GM12865 (cell line): Measurements from ENCODE around the gene ZNF107.

ENCODE experiments used
- DNase-seq: peaks from one replicate; pipeline ENCODE4 v3.0.0; 2010; ENCODE audit warnings: low read depth
- H3K4me3 ChIP-seq: 2 replicates; pipeline ENCODE4 v1.5.1; 2011; ENCODE audit warnings: mild to moderate bottlenecking, low read depth, low read length, control low read depth
- CTCF ChIP-seq: IDR thresholded peaks from 2 replicates; pipeline ENCODE4 v1.5.1; 2011; ENCODE audit warnings: low read length, control low read depth, low read depth, inconsistent platforms; ENCODE audit not compliant: insufficient read depth; ENCODE audit errors: missing control alignments

The ZNF107 gene

GRCh38 chr7:64665980-64666662 is at the start of gene ZNF107:
TSS of gene ZNF107 (plus strand) at chr7:64666133. CDS start at chr7:64666283, 150 bp downstream.
- DNase-seq: peak; percentile 97
- TF ChIP-seq CTCF: no peak
- peak within 1 kb of the TSS; percentile 99 for H3K4me3 ChIP-seq

- TF ChIP-seq CTCF: peak; percentile 17
- H3K4me3 ChIP-seq: no peak overlapping the region
- DNase-seq: peak; percentile 41
These were observed 47.0 kb upstream of the ZNF107 start for GRCh38 chr7:64618785-64619456.

- no peak overlapping the region for H3K4me3 ChIP-seq
- TF ChIP-seq CTCF: no peak
- DNase-seq: peak; percentile 8
These were observed 46.2 kb upstream of the ZNF107 start for GRCh38 chr7:64619705-64620104.

- no peak for TF ChIP-seq CTCF
- H3K4me3 ChIP-seq: no peak overlapping the region
- no peak for DNase-seq
These were observed 44.3 kb upstream of the ZNF107 start for GRCh38 chr7:64621656-64622055.

GRCh38 chr7:64625114-64626082 is 40.5 kb upstream of the ZNF107 start:
- no peak overlapping the region for H3K4me3 ChIP-seq

GRCh38 chr7:64626083-64626469 is 39.9 kb upstream of the ZNF107 start:
- no peak for TF ChIP-seq CTCF
- peak; percentile 3 for DNase-seq
- no peak overlapping the region for H3K4me3 ChIP-seq

More at GRCh38 chr7:64625114-64626082, 40.5 kb upstream of the ZNF107 start:
- DNase-seq: peak; percentile 6
- peak; percentile 41 for TF ChIP-seq CTCF
